ENCODE measurements around the gene PDE6B.
"Not testable (repeated sequence)": the region's sequence is repeated elsewhere in the genome, so short reads cannot be mapped to it uniquely, and the experiment has no call there.

Gene PDE6B

DNA sequence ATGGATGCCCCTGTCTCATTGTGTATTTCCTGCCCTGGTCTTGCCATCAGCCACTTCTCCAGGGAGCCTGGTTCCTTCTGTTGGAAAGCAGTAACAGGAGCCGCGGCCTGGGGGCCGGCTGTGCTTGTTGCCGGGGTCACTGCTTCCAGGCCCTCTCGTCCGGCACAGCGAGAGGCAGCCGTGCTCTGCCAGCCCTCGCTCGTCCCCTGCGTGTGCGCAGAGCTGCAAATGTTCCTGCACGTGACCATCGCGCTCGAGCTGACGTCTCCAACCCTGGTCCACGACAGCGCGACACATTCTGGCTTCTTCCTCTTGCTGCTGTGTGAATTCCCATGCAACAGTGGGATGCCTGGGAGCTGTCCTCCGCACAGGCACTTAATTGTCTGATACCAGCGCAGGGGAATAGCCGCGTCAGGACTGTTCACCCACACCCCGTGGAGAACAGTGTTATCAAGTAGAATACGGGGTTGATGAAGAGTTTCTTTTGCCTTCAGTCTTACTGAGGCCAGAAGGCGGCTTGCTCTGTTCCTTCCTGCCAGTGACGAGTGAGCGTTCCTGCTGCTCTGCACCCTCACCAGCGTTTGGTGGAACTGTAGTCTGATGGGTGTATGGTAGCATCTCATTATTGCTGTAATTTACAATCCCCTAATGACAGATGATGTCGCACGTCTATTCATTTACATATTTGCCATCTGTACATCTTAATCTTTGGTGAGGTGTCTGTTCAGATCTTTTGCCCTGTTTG lies 12.3 kb downstream of the PDE6B start:
- DNase-seq, result no peak

- DNase-seq, result not testable (repeated sequence)
These were observed 17.0 kb downstream of the PDE6B start for GRCh38 chr4:642366-642765.

DNA sequence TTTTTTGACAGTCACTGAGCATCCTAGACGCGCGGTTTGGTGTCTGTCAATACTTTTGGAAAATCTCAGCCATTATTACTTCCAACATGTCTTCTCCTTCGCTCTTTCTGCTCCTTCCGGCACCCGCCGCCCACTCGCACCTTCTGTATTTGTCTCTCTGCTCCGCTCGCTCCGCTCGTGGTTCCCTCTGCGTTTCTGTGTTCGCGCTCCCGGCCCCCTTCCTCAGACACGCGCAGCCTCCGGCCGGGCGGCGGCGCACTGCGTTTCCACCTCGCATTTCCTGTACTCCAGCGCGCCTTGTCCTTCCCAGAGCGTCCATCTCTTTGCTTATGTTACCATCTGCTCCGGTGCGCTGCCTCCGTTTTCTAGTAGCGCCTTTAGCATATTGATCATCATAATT lies 21.1 kb downstream of the PDE6B start:
- DNase-seq, result no peak

DNA sequence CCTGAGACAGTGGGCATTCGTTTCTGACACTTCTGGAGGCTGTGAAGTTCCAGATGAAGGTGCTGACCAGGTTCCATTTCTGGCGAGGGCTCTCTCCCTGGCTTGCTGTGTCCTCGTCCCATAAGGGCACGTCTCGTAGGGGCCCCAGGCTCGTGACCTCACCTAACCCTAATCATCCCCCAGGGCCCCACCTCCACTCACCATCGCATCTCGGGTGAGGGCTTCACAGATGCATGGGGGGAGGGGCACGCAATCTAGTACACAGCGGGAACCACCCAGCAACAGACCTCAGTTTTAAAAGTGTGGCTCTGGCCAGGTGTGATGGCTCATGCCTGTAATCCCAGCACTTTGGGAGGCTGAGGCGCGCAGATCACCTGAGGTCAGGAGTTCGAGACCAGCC lies 22.1 kb downstream of the PDE6B start:
- no peak for DNase-seq

DNA sequence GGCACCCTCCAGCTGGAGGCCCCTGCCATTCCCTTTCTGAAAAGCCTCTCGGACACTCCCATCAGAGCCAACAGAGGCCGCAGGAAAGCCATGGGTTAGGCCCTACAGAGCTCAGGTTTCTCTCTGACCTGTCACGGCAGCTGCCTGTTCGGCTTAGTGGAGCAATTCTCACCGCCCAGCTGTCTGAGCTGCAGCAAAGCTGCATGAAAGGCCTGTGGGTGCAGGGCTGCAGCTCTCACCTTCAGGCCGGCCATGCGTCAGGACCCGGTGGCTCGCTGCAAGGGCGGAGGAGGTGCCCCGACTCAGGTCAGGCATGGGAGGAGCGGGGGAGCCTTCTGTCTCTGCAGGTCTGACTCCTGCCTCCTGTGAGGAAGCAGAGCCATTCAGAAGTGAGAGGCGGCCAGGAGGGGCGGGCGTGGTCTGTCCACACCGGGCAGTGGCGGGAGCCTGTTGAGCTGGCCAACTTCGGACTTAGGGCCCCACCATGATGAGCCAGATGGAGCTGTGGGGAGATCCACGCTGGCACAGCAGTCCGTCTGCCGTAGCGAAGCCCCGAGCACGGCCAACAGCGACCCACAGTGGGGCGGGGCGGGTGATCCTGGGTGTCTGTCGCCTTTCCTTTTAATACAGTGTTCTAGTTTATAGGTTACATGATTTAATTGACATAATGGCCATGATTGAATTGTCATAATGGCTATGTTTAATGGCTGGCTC lies 23.4 kb downstream of the PDE6B start:
- no peak for DNase-seq

GRCh38 chr4:649293-649625 lies 23.9 kb downstream of the PDE6B start:
- DNase-seq, result no peak

DNA sequence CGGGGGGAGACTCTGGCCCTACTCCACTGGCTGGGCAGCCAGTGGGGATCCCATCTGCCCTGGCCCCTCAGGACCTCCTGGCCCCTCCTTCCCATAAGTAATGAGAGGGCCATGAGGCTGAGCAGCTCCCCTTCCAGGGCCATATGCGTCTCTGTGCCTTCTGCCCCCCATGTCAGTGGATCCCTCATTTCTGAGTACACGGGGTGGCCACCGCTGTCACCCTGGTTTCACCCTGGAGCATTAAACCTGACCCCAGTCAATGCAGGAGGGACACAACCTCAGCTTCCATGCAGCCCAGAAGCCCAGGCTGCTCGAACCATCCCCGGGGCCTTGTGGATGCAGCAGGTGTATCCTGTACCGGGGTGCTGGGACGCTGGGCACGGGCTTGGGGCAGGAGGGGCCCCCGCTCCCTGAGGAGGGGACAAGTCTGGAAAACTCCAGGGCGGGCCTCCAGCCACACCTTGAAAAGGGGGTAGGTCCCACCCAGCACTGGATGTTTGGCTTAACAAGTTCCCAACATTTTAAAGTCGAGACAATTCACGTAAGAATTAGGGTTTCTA lies 24.5 kb downstream of the PDE6B start:
- no peak for DNase-seq

GRCh38 chr4:650461-650860 lies 25.1 kb downstream of the PDE6B start:
- DNase-seq, result no peak

GRCh38 chr4:650951-651883 lies 25.8 kb downstream of the PDE6B start:
- DNase-seq, result no peak

- DNase-seq, result no peak
These were observed 26.7 kb downstream of the PDE6B start for GRCh38 chr4:651884-652642.

GRCh38 chr4:653080-653821 lies 27.9 kb downstream of the PDE6B start:
- DNase-seq, result no peak

- no peak for DNase-seq
These were observed 28.6 kb downstream of the PDE6B start for GRCh38 chr4:653831-654502.

DNA sequence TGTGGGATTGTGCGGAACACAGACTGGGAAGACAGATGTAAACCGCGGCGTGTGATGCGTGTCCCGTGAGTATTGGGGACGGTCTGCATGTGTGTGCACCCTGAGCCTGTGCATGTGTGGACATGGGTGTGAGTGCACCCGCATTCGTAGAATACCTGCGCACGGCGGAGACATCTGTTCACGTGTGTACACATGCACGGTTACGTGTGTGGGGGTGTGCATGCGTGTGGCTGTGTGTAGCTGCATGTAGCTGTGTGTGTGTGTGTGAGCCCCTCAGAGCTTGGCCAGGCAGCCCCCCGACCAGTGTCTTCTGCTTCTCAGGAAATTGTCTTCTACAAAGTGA lies 29.1 kb downstream of the PDE6B start:
- DNase-seq, result no peak

DNA sequence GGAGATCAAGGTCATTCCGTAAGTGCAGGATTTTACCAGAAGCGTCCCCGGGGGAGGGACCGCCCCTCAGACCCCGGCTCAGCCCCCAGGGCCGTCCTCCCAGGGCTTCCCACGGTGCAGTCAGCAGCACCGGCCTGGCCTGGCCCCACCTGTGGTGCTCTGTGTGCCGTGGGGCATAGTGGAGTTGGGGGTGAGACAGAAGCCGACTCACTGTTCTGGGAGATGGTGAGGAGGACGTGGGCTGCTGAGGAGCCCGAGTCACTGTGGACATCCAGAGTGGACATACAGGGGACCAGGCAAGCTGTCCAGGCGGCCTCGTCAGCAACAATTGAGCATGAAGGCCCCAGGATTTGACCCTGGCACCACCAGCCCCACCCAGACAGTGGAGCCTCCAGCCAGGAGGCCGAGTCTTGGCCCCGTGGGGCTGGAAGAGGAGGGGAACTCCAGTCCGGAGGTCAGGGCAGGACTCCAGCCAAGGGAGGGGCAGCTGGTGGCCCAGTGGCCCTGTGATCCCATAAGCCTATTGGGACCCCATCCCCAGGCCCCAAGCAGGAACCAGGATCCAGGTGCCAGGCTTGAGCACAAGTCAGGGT lies 29.6 kb downstream of the PDE6B start:
- no peak for DNase-seq

DNA sequence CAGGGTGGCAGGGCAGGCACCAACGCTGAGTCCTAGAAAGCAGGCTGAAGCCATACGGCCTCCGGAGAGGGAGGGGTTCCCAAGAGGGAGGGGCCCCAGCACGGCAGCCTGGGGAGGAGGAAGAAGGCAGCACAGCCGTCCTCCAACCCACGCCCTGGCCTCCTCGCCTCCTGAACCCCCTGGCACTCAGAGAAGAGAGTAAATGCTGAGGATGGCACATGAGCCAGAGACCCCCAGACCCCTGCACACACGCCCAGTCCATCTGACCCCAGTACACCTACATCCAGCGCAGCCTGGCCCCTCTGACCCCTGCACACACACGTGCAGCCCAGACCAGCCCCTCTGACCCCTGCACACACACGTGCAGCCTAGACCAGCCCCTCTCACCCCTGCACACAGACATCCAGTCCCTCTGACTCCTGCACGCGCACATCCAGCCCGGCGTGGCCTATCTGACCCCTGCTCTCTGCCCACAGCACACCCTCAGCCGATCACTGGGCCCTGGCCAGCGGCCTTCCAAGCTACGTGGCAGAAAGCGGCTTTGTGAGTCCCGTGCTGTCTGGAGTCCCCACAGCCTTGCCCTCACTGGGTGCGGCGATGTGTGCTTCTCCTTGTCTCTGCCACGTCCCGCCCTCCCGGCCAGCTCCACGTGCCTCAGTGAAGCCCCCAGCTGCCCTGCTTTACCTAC lies 30.2 kb downstream of the PDE6B start:
- no peak for DNase-seq

DNA sequence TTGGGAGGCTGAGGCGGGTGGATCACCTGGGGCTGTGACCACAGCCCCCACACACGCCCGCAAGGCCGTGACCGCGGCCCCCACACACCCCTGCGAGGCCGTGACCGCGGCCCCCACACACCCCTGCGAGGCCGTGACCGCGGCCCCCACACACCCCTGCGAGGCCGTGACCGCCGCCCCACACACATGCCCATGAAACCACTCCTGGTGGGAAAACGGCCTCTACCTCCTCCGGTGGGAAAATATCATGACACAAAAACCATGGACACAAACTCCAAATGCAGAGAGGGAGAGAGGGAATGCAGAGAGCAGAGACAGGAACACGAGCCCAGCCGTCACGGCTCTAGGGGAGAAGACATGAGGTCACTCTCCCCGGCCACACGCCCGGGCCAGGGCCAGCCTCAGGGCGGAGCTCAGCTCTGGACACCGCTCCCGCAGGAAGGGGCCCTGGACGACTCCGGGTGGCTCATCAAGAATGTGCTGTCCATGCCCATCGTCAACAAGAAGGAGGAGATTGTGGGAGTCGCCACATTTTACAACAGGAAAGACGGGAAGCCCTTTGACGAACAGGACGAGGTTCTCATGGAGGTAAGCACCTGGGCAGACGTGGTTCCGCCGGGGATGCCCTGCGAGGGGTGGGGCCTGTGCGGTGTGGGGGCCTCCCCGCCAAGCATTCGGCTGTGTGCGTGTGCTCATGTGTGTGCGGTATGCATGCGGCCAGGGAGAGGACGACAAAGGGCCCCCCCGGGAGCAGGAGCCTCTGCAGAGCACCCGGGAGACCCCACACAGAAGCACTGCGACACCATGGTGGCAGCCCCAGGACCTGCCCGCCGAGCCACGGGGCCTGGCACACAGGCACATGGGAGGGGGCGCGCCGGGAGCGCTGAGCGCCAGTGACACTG lies 31.3 kb downstream of the PDE6B start:
- no peak for DNase-seq

GRCh38 chr4:657338-657833 lies 32.0 kb downstream of the PDE6B start:
- DNase-seq, result no peak

GRCh38 chr4:657834-658667 lies 32.7 kb downstream of the PDE6B start:
- no peak for DNase-seq

Data from bone marrow (tissue), 2 donors.